Measurements from ENCODE around the gene SOX5.
"Not testable (repeated sequence)": the region's sequence is repeated elsewhere in the genome, so short reads cannot be mapped to it uniquely, and the experiment has no call there.

The SOX5 gene

GRCh38 chr12:23542187-23542586 is 407.3 kb downstream of the SOX5 start:
- no peak for DNase-seq (ENCODE audit: low read depth in 2 of 2)

- DNase-seq (ENCODE audit: low read depth in 2 of 2): no peak
These were observed 408.9 kb downstream of the SOX5 start for GRCh38 chr12:23540572-23540971.

- no peak for DNase-seq (ENCODE audit: low read depth in 2 of 2)
These were observed 413.2 kb downstream of the SOX5 start for GRCh38 chr12:23536293-23536692.

GRCh38 chr12:23535441-23535840 is 414.0 kb downstream of the SOX5 start:
- no peak for DNase-seq (ENCODE audit: low read depth in 2 of 2)

GRCh38 chr12:23534196-23534595 is 415.3 kb downstream of the SOX5 start:
- no peak for DNase-seq (ENCODE audit: low read depth in 2 of 2)

- no peak for DNase-seq (ENCODE audit: low read depth in 2 of 2)
These were observed 415.8 kb downstream of the SOX5 start for GRCh38 chr12:23533699-23534098.

- no peak for DNase-seq (ENCODE audit: low read depth in 2 of 2)
These were observed 416.2 kb downstream of the SOX5 start for GRCh38 chr12:23533265-23533664.

- DNase-seq (ENCODE audit: low read depth in 2 of 2): no peak
These were observed 421.2 kb downstream of the SOX5 start for GRCh38 chr12:23528316-23528715.

GRCh38 chr12:23525450-23526072 is 423.9 kb downstream of the SOX5 start:
- DNase-seq (ENCODE audit: low read depth in 2 of 2): no peak

- no peak for DNase-seq (ENCODE audit: low read depth in 2 of 2)
These were observed 426.1 kb downstream of the SOX5 start for GRCh38 chr12:23523339-23523738.

- not testable (repeated sequence) for DNase-seq (ENCODE audit: low read depth in 2 of 2)
These were observed 430.0 kb downstream of the SOX5 start for GRCh38 chr12:23519444-23519843.

- not testable (repeated sequence) for DNase-seq (ENCODE audit: low read depth in 2 of 2)
These were observed 433.7 kb downstream of the SOX5 start for GRCh38 chr12:23515785-23516184.

GRCh38 chr12:23510484-23510883 is 439.0 kb downstream of the SOX5 start:
- no peak for DNase-seq (ENCODE audit: low read depth in 2 of 2)

GRCh38 chr12:23509832-23510231 is 439.6 kb downstream of the SOX5 start:
- not testable (repeated sequence) for DNase-seq (ENCODE audit: low read depth in 2 of 2)

- DNase-seq (ENCODE audit: low read depth in 2 of 2): not testable (repeated sequence)
These were observed 441.7 kb downstream of the SOX5 start for GRCh38 chr12:23507785-23508184.

- DNase-seq (ENCODE audit: low read depth in 2 of 2): not testable (repeated sequence)
These were observed 443.7 kb downstream of the SOX5 start for GRCh38 chr12:23505736-23506135.

GRCh38 chr12:23504641-23505399 is 444.6 kb downstream of the SOX5 start:
- DNase-seq (ENCODE audit: low read depth in 2 of 2): no peak

- no peak for DNase-seq (ENCODE audit: low read depth in 2 of 2)
These were observed 445.4 kb downstream of the SOX5 start for GRCh38 chr12:23504043-23504442.

GRCh38 chr12:23503544-23503943 is 445.9 kb downstream of the SOX5 start:
- no peak for DNase-seq (ENCODE audit: low read depth in 2 of 2)

GRCh38 chr12:23502259-23502658 is 447.2 kb downstream of the SOX5 start:
- no peak for DNase-seq (ENCODE audit: low read depth in 2 of 2)

GRCh38 chr12:23495472-23495871 is 454.0 kb downstream of the SOX5 start:
- DNase-seq (ENCODE audit: low read depth in 2 of 2): no peak

GRCh38 chr12:23493672-23494071 is 455.8 kb downstream of the SOX5 start:
- DNase-seq (ENCODE audit: low read depth in 2 of 2): no peak

GRCh38 chr12:23491029-23491428 is 458.4 kb downstream of the SOX5 start:
- not testable (repeated sequence) for DNase-seq (ENCODE audit: low read depth in 2 of 2)
